ENCODE results near the gene BRPF3. TPM values are rescaled to one million over a fixed set of nuclear protein-coding genes. Genes with fewer than 3 reads are reported as not detected.

BRPF3 gene
- total RNA-seq, 1 donor from 2014 or later: 36.2 TPM

GRCh38 chr6:36247693-36248092, 51.1 kb downstream of the BRPF3 start:
- Mint-ChIP-seq H3K27ac (ENCODE audit: unreplicated experiment) (no peak overlapping the region), H3K4me1 (ENCODE audit: low read depth, unreplicated experiment) (peaks cover 7% of the 10 kb centered on the region), H3K36me3 (ENCODE audit: unreplicated experiment) (peaks cover 4% of the 10 kb centered on the region), H3K9me3 (ENCODE audit: unreplicated experiment) (peaks cover 4% of the 10 kb centered on the region), H3K27me3 (ENCODE audit: unreplicated experiment) (peaks cover 3% of the 10 kb centered on the region), H3K4me3 (ENCODE audit: unreplicated experiment) (no peak overlapping the region)
- no peak for DNase-seq
- no peak for TF ChIP-seq CTCF (IDR thresholded peaks at IDR 0.05; ENCODE audit: partially characterized antibody, unreplicated experiment)

- no peak for DNase-seq
- no peak for TF ChIP-seq CTCF (IDR thresholded peaks at IDR 0.05; ENCODE audit: partially characterized antibody, unreplicated experiment)
- Mint-ChIP-seq H3K4me3 (ENCODE audit: unreplicated experiment) (no peak overlapping the region), H3K36me3 (ENCODE audit: unreplicated experiment) (no peaks in the 10 kb centered on the region), H3K4me1 (ENCODE audit: low read depth, unreplicated experiment) (peaks cover 6% of the 10 kb centered on the region), H3K9me3 (ENCODE audit: unreplicated experiment) (peaks cover 4% of the 10 kb centered on the region), H3K27me3 (ENCODE audit: unreplicated experiment) (no peaks in the 10 kb centered on the region), H3K27ac (ENCODE audit: unreplicated experiment) (no peak overlapping the region)
Measured at GRCh38 chr6:36248980-36249379, 52.4 kb downstream of the BRPF3 start.

- Mint-ChIP-seq H3K4me1 (ENCODE audit: low read depth, unreplicated experiment) (peaks cover 3% of the 10 kb centered on the region), H3K9me3 (ENCODE audit: unreplicated experiment) (peaks cover 4% of the 10 kb centered on the region), H3K4me3 (ENCODE audit: unreplicated experiment) (no peak overlapping the region), H3K27ac (ENCODE audit: unreplicated experiment) (no peak overlapping the region), H3K27me3 (ENCODE audit: unreplicated experiment) (no peaks in the 10 kb centered on the region), H3K36me3 (ENCODE audit: unreplicated experiment) (no peaks in the 10 kb centered on the region)
- no peak for DNase-seq
- TF ChIP-seq CTCF (IDR thresholded peaks at IDR 0.05; ENCODE audit: partially characterized antibody, unreplicated experiment): no peak
Measured at GRCh38 chr6:36249536-36249935, 53.0 kb downstream of the BRPF3 start.

- no peak for TF ChIP-seq CTCF (IDR thresholded peaks at IDR 0.05; ENCODE audit: partially characterized antibody, unreplicated experiment)
- Mint-ChIP-seq H3K36me3 (ENCODE audit: unreplicated experiment) (no peaks in the 10 kb centered on the region), H3K4me1 (ENCODE audit: low read depth, unreplicated experiment) (no peaks in the 10 kb centered on the region), H3K27ac (ENCODE audit: unreplicated experiment) (no peak overlapping the region), H3K9me3 (ENCODE audit: unreplicated experiment) (peaks cover 2% of the 10 kb centered on the region), H3K4me3 (ENCODE audit: unreplicated experiment) (no peak overlapping the region), H3K27me3 (ENCODE audit: unreplicated experiment) (no peaks in the 10 kb centered on the region)
- DNase-seq: no peak
Measured at GRCh38 chr6:36252005-36252404, 55.5 kb downstream of the BRPF3 start.

- H3K36me3 Mint-ChIP-seq (ENCODE audit: unreplicated experiment): peaks cover 6% of the 10 kb centered on the region
- H3K27ac Mint-ChIP-seq (ENCODE audit: unreplicated experiment): no peak overlapping the region
- no peak for TF ChIP-seq CTCF (IDR thresholded peaks at IDR 0.05; ENCODE audit: partially characterized antibody, unreplicated experiment)
- no peak for DNase-seq
- H3K4me3 Mint-ChIP-seq (ENCODE audit: unreplicated experiment): no peak overlapping the region
- peaks cover 3% of the 10 kb centered on the region for H3K4me1 Mint-ChIP-seq (ENCODE audit: low read depth, unreplicated experiment)
- H3K27me3 Mint-ChIP-seq (ENCODE audit: unreplicated experiment): no peaks in the 10 kb centered on the region
- no peaks in the 10 kb centered on the region for H3K9me3 Mint-ChIP-seq (ENCODE audit: unreplicated experiment)
Measured at GRCh38 chr6:36263390-36264000, 67.0 kb downstream of the BRPF3 start.
